Natural killer cell (primary cell): Measurements from ENCODE around the gene ADGRV1. TPM values are rescaled to one million over a fixed set of nuclear protein-coding genes. Genes with fewer than 3 reads are reported as not detected.

Experiments
- ATAC-seq, 3 donors: fragments of 150-1000 bp in 2 of 3; fragments of 200-7000 bp in 1 of 3; cut with Tn5 transposase; 1 replicate in 1 of 3; 2 replicates in 2 of 3; pipeline ENCODE4 v1.10.0; 2021; ENCODE audit warnings: mild to moderate bottlenecking in 2 of 3, moderate library complexity in 2 of 3
- DNase-seq, 2 donors: peaks; one replicate each; pipeline versions ENCODE4 v3.0.0 to v3.0.0-alpha.2; 2013 to 2021; ENCODE audit warnings: mixed read lengths in 1 of 2
- H3K27ac ChIP-seq: one replicate; pipeline ENCODE4 v1.5.1; 2013; ENCODE audit warnings: mild to moderate bottlenecking, low read length
- H3K27me3 ChIP-seq: one replicate; pipeline ENCODE4 v1.6.1; 2013; ENCODE audit warnings: low read length; ENCODE audit not compliant: control insufficient read depth, insufficient read depth
- H3K36me3 ChIP-seq: one replicate; pipeline ENCODE4 v1.6.1; 2013; ENCODE audit warnings: low read length; ENCODE audit not compliant: control insufficient read depth, insufficient read depth
- H3K4me1 ChIP-seq: one replicate; pipeline ENCODE4 v1.6.1; 2013; ENCODE audit warnings: low read length; ENCODE audit not compliant: control insufficient read depth, insufficient read depth
- H3K4me3 ChIP-seq: one replicate; pipeline ENCODE4 v1.5.1; 2013; ENCODE audit warnings: low read length
- H3K9me3 ChIP-seq: one replicate; pipeline ENCODE4 v1.6.1; 2013; ENCODE audit warnings: low read length; ENCODE audit not compliant: control insufficient read depth, insufficient read depth
- H3K27ac Mint-ChIP-seq, 2 donors: one replicate each; pipeline ENCODE4 v1.8.0; 2022; ENCODE audit warnings: mild to moderate bottlenecking in 2 of 2, mixed read lengths in 2 of 2, moderate library complexity in 1 of 2
- H3K27me3 Mint-ChIP-seq, 2 donors: one replicate each; pipeline ENCODE4 v1.8.0; 2022; ENCODE audit warnings: low read depth in 2 of 2, mixed read lengths in 2 of 2
- H3K36me3 Mint-ChIP-seq: one replicate; pipeline ENCODE4 v1.8.0; 2022; ENCODE audit warnings: mixed read lengths
- H3K4me1 Mint-ChIP-seq, 2 donors: one replicate each; pipeline ENCODE4 v1.8.0; 2022; ENCODE audit warnings: mixed read lengths in 2 of 2
- H3K4me3 Mint-ChIP-seq: one replicate; pipeline ENCODE4 v1.8.0; 2022; ENCODE audit warnings: mild to moderate bottlenecking, moderate library complexity, mixed read lengths
- H3K9me3 Mint-ChIP-seq, 2 donors: one replicate each; pipeline ENCODE4 v1.8.0; 2022; ENCODE audit warnings: mixed read lengths in 2 of 2
- WGBS: methylation state at CpG from one replicate; pipeline ENCODE4 v1.1.7; 2013; ENCODE audit warnings: missing lambda C conversion rate; ENCODE audit not compliant: insufficient coverage; 5-methylcytosine and 5-hydroxymethylcytosine counted together
- intact Hi-C: fragments of 100-400 bp; cut with micrococcal nuclease; formaldehyde crosslinking; loops from one replicate; pipeline ENCODE4 v1.14.2; 2022
- total RNA-seq, 4 donors: library from RNA; stranded (reverse); fragments of 120-200 nt in 1 of 4; gene quantifications; one replicate each; pipeline versions ENCODE4 v1.2.3 to v1.2.4, GENCODE V29; 2013 to 2022
- TF ChIP-seq, protein P1 (sequence below): fragments of 200-600 bp; IDR thresholded peaks from one replicate; pipeline ENCODE4 v1.8.0; 2022; ENCODE audit warnings: antibody characterized with exemption

Gene ADGRV1
- total RNA-seq, 3 donors from 2014 or later (not counting 1 experiment from before 2014, with no cell fraction given) = 0.50 to 0.71 TPM; not detected in 1

- Mint-ChIP-seq H3K9me3 (peaks cover 0 to 3% of the 10 kb centered on the region in 2 donors), H3K36me3 (no peaks in the 10 kb centered on the region), H3K27ac (no peak overlapping the region), H3K27me3 (peaks cover 0 to 2% of the 10 kb centered on the region in 2 donors), H3K4me1 (no peaks in the 10 kb centered on the region), H3K4me3 (no peak overlapping the region)
- no peak overlapping the region for H3K4me3 ChIP-seq
- H3K27me3 ChIP-seq = no peaks in the 10 kb centered on the region
- WGBS = 40% methylated on average over 3 of the region's 6 CpGs
- no peaks in the 10 kb centered on the region for H3K9me3 ChIP-seq
- TF ChIP-seq, protein P1, sequence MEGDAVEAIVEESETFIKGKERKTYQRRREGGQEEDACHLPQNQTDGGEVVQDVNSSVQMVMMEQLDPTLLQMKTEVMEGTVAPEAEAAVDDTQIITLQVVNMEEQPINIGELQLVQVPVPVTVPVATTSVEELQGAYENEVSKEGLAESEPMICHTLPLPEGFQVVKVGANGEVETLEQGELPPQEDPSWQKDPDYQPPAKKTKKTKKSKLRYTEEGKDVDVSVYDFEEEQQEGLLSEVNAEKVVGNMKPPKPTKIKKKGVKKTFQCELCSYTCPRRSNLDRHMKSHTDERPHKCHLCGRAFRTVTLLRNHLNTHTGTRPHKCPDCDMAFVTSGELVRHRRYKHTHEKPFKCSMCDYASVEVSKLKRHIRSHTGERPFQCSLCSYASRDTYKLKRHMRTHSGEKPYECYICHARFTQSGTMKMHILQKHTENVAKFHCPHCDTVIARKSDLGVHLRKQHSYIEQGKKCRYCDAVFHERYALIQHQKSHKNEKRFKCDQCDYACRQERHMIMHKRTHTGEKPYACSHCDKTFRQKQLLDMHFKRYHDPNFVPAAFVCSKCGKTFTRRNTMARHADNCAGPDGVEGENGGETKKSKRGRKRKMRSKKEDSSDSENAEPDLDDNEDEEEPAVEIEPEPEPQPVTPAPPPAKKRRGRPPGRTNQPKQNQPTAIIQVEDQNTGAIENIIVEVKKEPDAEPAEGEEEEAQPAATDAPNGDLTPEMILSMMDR = peak; percentile 64
- H3K4me1 ChIP-seq = no peaks in the 10 kb centered on the region
- no peaks in the 10 kb centered on the region for H3K36me3 ChIP-seq
- no peak overlapping the region for H3K27ac ChIP-seq
- DNase-seq = peak in 1 of 2 donors; percentile 27
- intact Hi-C loops = no loop called here
- ATAC-seq = peak in 1 of 3 donors; percentile 66
These were observed 244.1 kb downstream of the ADGRV1 start for GRCh38 chr5:90802474-90803317.

DNA sequence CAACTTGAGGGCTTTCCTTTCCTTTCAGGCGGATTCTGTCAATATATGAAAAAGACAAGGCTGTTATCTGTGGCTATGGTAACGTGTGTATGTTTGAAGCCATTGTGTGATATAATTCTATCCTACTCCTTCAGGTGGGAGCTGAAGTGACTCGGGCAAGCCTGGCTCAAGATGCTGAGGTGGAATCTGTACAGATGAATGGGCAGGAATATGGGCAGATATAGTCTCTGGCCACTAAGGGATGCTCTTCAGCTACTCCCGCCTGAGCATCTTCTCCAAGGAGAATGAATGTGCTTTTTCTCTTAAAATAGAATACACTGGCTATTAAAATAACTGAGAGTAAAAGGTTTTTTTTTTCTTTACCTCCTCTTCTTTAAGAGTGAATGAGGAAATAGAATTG lies 244.8 kb downstream of the ADGRV1 start:
- no peaks in the 10 kb centered on the region for H3K4me1 Mint-ChIP-seq
- no peak overlapping the region for H3K4me3 Mint-ChIP-seq
- TF ChIP-seq, protein P1 = no peak
- no peaks in the 10 kb centered on the region for H3K27me3 ChIP-seq
- DNase-seq = no peak
- H3K27ac Mint-ChIP-seq = no peak overlapping the region
- H3K9me3 Mint-ChIP-seq = no peaks in the 10 kb centered on the region
- intact Hi-C loops = no loop called here
- no peaks in the 10 kb centered on the region for H3K4me1 ChIP-seq
- no peaks in the 10 kb centered on the region for H3K9me3 ChIP-seq
- H3K36me3 Mint-ChIP-seq = no peaks in the 10 kb centered on the region
- H3K27me3 Mint-ChIP-seq = no peaks in the 10 kb centered on the region
- no peak for ATAC-seq
- H3K36me3 ChIP-seq = no peaks in the 10 kb centered on the region
- no peak overlapping the region for H3K4me3 ChIP-seq
- no peak overlapping the region for H3K27ac ChIP-seq
- 83% methylated on average over 2 of the region's 4 CpGs for WGBS

DNA sequence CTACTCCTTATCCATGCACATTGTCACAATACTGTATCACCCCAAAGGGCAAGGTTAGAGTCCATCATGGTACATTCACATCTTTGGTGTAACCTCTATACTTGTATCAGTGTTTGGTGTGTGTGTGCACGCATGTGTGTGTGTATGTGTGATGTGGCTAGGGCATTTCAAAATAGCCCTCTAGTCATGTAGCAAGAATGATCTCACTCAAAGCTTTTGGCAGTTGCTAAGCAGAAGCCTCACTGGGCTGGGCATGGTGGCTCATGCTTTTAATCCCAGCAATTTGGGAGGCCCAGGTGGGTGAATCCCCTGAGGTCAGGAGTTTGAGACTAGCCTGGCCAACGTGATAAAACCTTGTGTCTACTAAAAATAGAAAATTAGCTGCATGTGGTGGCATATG lies 245.3 kb downstream of the ADGRV1 start:
- H3K4me3 Mint-ChIP-seq = no peak overlapping the region
- 64% methylated on average over 2 of the region's 2 CpGs for WGBS
- Histone ChIP-seq H3K27me3 (no peaks in the 10 kb centered on the region), H3K36me3 (no peaks in the 10 kb centered on the region), H3K9me3 (no peaks in the 10 kb centered on the region), H3K4me3 (no peak overlapping the region), H3K4me1 (no peaks in the 10 kb centered on the region), H3K27ac (no peak overlapping the region)
- ATAC-seq = no peak
- DNase-seq = no peak
- intact Hi-C loops = no loop called here
- H3K36me3 Mint-ChIP-seq = no peaks in the 10 kb centered on the region
- TF ChIP-seq, protein P1 = no peak
- no peaks in the 10 kb centered on the region for H3K9me3 Mint-ChIP-seq
- no peaks in the 10 kb centered on the region for H3K27me3 Mint-ChIP-seq
- H3K4me1 Mint-ChIP-seq = no peaks in the 10 kb centered on the region
- H3K27ac Mint-ChIP-seq = no peak overlapping the region

DNA sequence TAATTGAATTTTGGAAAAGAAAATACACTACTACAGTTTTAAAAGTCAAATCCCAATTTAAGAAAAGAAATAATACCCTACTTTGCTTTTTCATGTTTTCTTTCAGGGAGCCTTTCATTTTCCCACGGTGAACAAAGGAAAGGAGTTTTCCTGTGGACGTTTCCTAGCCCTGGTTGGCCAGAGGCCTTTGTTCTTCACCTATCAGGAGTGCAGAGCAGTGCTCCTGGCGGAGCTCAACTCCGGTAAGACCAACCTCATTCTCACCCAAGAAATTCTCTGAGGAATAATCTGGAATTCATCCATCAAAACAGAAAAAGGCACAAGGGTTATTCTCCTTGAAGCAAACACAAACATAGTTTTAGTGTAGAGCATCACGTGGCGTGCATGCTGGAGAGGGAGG lies 248.9 kb downstream of the ADGRV1 start:
- Mint-ChIP-seq H3K36me3 (no peaks in the 10 kb centered on the region), H3K4me3 (no peak overlapping the region), H3K27me3 (no peaks in the 10 kb centered on the region), H3K4me1 (no peaks in the 10 kb centered on the region), H3K9me3 (no peaks in the 10 kb centered on the region), H3K27ac (no peak overlapping the region)
- Histone ChIP-seq H3K27ac (no peak overlapping the region), H3K4me1 (no peaks in the 10 kb centered on the region), H3K9me3 (no peaks in the 10 kb centered on the region), H3K27me3 (no peaks in the 10 kb centered on the region), H3K4me3 (no peak overlapping the region), H3K36me3 (no peaks in the 10 kb centered on the region)
- intact Hi-C loops = no loop called here
- WGBS = 88% methylated on average over 6 of the region's 6 CpGs
- ATAC-seq (no peak), DNase-seq (no peak)
- TF ChIP-seq, protein P1 = no peak
